ENCODE results near the gene RSRP1. TPM values are rescaled to one million over a fixed set of nuclear protein-coding genes. Genes with fewer than 3 reads are reported as not detected.
"Not testable (repeated sequence)": the region's sequence is repeated elsewhere in the genome, so short reads cannot be mapped to it uniquely, and the experiment has no call there.

The RSRP1 gene
- total and polyA plus RNA-seq, 2 of the 8 experiments (the other 6 are each of a cell fraction or from before 2014, with no cell fraction given) = 32.9 to 59.4 TPM

DNA sequence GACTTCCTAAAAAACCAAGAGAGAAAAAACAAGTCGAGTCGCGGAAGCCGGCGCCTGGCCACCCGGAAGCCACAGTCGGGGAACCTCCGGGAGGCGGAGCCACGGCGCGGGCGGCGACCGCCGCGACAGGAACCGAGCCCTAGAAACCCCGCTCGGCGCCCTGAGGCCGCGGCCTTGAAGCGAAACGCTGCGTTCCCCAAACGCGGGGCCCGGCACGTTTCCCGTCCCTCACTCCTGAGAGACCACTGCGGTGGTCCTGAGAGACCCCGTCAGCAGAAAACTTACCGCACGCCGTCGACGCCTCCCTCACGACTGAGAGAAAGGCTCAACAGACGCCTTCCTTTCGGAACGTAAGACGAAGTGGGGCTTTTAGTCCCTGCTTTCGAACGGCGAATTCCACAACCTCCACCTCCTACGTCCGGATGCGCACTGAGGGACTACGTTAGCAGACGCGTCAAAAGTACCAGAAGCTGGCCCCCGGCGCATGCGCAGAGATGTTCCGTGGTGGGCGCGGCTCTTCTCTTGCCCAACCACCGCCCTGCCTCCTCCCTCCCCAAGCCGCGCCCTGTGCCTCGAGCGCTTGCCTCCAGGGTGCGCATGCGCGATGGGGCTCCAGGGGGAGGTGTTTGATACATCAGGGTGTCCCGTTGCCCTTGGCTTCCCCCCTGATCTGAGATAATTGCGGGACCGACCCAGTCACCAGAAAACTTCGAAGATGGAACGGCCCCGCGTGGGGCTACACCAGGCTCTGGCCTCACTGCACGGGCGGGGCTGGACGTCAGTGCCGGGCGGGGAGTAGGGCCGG, at the start of gene RSRP1 (continued):
- peak; percentile 97 for TF ChIP-seq PHF8 (conservative IDR thresholded peaks at IDR 0.05; ENCODE audit: low read depth, low read length)
- TF ChIP-seq, protein P1, sequence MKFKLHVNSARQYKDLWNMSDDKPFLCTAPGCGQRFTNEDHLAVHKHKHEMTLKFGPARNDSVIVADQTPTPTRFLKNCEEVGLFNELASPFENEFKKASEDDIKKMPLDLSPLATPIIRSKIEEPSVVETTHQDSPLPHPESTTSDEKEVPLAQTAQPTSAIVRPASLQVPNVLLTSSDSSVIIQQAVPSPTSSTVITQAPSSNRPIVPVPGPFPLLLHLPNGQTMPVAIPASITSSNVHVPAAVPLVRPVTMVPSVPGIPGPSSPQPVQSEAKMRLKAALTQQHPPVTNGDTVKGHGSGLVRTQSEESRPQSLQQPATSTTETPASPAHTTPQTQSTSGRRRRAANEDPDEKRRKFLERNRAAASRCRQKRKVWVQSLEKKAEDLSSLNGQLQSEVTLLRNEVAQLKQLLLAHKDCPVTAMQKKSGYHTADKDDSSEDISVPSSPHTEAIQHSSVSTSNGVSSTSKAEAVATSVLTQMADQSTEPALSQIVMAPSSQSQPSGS (IDR thresholded peaks at IDR 0.05; ENCODE audit: low read length) = 0 out of 2 replicates have a peak, but pooled peaks have one; percentile 45

DNA sequence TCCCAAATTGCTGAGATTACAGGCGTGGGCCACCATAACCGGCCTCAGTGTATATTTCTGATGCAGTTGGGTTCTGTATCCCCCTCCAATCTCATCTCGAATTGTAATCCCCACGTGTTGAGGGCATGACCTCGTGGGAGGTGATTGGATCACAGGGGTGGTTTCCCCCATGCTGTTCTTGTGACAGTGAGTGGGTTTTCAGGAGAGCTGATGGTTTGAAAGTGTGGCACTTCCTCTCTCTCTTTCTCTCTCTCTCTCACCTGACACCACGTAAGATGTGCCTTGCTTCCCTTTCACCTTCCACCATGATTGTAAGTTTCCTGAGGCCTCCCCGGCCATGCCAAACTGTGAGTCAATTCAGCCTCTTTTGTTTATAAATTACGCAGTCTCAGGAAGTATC, 49.2 kb upstream of the RSRP1 start:
- H3K4me2 ChIP-seq (ENCODE audit: insufficient read depth in 1 of 2, low read depth in 2 of 2, low read length in 2 of 2) = not testable (repeated sequence)

More for the DNA sequence above, 49.2 kb upstream of the RSRP1 start:
- POLR2A ChIA-PET (ENCODE audit: partially characterized antibody); H3K56ac ChIP-seq (replicated peaks; ENCODE audit: insufficient read length, low read depth, low read length); H3K14ac ChIP-seq (ENCODE audit: insufficient read length); H3K9ac ChIP-seq (replicated peaks in 1 of 4; ENCODE audit: extremely low read depth in 1 of 4, low read depth in 3 of 4, low read length in 3 of 4); DNase-seq (ENCODE audit: low read depth in 1 of 2, low spot score in 2 of 2); H3K4me1 ChIP-seq (replicated peaks in 1 of 4; ENCODE audit: control insufficient read depth in 3 of 4, insufficient read depth in 4 of 4, low read length in 3 of 4); H3K27me3 ChIP-seq (replicated peaks in 1 of 4; ENCODE audit: control insufficient read depth in 3 of 4, extremely low read depth in 1 of 4, insufficient read depth in 3 of 4, low read length in 3 of 4); H4K8ac ChIP-seq (ENCODE audit: extremely low read depth, insufficient read depth, low read length); H3K23ac ChIP-seq (ENCODE audit: insufficient read length); H4K20me1 ChIP-seq (replicated peaks in 1 of 2; ENCODE audit: control insufficient read depth in 1 of 2, insufficient read depth in 2 of 2, low read length in 2 of 2); H3K18ac ChIP-seq (ENCODE audit: extremely low read depth, low read length); H2BK5ac ChIP-seq (ENCODE audit: low read depth, low read length); FAIRE-seq; CTCF ChIA-PET (ENCODE audit: partially characterized antibody); H3K4me3 ChIP-seq (ENCODE audit: extremely low read depth in 1 of 4, insufficient read depth in 2 of 4, low read depth in 3 of 4, low read length in 4 of 4); H3K4ac ChIP-seq (replicated peaks; ENCODE audit: insufficient read length, low read depth, low read length); H2BK12ac ChIP-seq (ENCODE audit: low read depth, low read length); H2BK20ac ChIP-seq (ENCODE audit: low read length); H2BK15ac ChIP-seq (ENCODE audit: low read length); H4K5ac ChIP-seq (ENCODE audit: insufficient read length, low read depth, low read length); H4K91ac ChIP-seq (replicated peaks; ENCODE audit: insufficient read length, low read length); H2AK5ac ChIP-seq (ENCODE audit: low read depth, low read length); H3K23me2 ChIP-seq (ENCODE audit: low read depth, low read length); H3K36me3 ChIP-seq (ENCODE audit: control insufficient read depth in 2 of 4, insufficient read depth in 4 of 4, low read length in 3 of 4); H3K27ac ChIP-seq (ENCODE audit: low read depth, low read length); H2BK120ac ChIP-seq (replicated peaks; ENCODE audit: low read depth, low read length); H2AFZ ChIP-seq (ENCODE audit: low read length); H3K79me1 ChIP-seq (ENCODE audit: low read depth, low read length); H3K79me2 ChIP-seq (ENCODE audit: control insufficient read depth in 1 of 2, insufficient read depth in 2 of 2, low read length in 2 of 2); H3K9me3 ChIP-seq (ENCODE audit: insufficient read depth in 2 of 2, low read depth in 1 of 2, low read length in 1 of 2): not testable (repeated sequence)
- WGBS, 2 experiments (ENCODE audit: extremely low coverage in 1 of 2, insufficient coverage in 1 of 2, insufficient read length in 1 of 2, insufficient replicate concordance in 2 of 2, low coverage in 1 of 2, low lambda C conversion rate in 2 of 2, missing lambda C conversion rate in 1 of 2) = 77% methylated on average over 5 of the region's 8 CpGs; no CpG with 5 or more reads in 1 of the 2 experiments
